Osteocyte (in vitro differentiated cells): Measurements from ENCODE around the gene VDAC2. TPM values are rescaled to one million over a fixed set of nuclear protein-coding genes. Genes with fewer than 3 reads are reported as not detected.
"Not testable (repeated sequence)": the region's sequence is repeated elsewhere in the genome, so short reads cannot be mapped to it uniquely, and the experiment has no call there.

Experiments used
- DNase-seq: peaks from one replicate; pipeline ENCODE4 v3.0.0; 2021; ENCODE audit warnings: mixed read lengths; ENCODE audit not compliant: unreplicated experiment; ENCODE audit errors: extremely low spot score
- H3K27ac Mint-ChIP-seq: one replicate; pipeline ENCODE4 v1.8.0; 2021; ENCODE audit warnings: mild to moderate bottlenecking, mixed read lengths; ENCODE audit not compliant: unreplicated experiment
- H3K27me3 Mint-ChIP-seq: one replicate; pipeline ENCODE4 v1.8.0; 2021; ENCODE audit warnings: mixed read lengths; ENCODE audit not compliant: unreplicated experiment
- H3K36me3 Mint-ChIP-seq: one replicate; pipeline ENCODE4 v1.8.0; 2021; ENCODE audit warnings: mixed read lengths; ENCODE audit not compliant: unreplicated experiment
- H3K4me1 Mint-ChIP-seq: one replicate; pipeline ENCODE4 v1.8.0; 2021; ENCODE audit warnings: mixed read lengths; ENCODE audit not compliant: unreplicated experiment
- H3K4me3 Mint-ChIP-seq: one replicate; pipeline ENCODE4 v1.8.0; 2021; ENCODE audit warnings: mild to moderate bottlenecking, moderate library complexity, mixed read lengths; ENCODE audit not compliant: unreplicated experiment
- H3K9me3 Mint-ChIP-seq: one replicate; pipeline ENCODE4 v1.8.0; 2021; ENCODE audit warnings: mixed read lengths; ENCODE audit not compliant: unreplicated experiment
- total RNA-seq: library from RNA; stranded (reverse); gene quantifications from 2 replicates; pipeline ENCODE4 v1.2.1, GENCODE V29; 2021
- TF ChIP-seq, protein P1 (sequence below): fragments of 200-600 bp; sonication (generic); IDR thresholded peaks from 2 replicates; pipeline ENCODE4 v1.5.0; 2021; ENCODE audit warnings: antibody characterized with exemption, mild to moderate bottlenecking, moderate library complexity

Gene VDAC2
- total RNA-seq, 1 donor from 2014 or later: 130 TPM

- H3K9me3 Mint-ChIP-seq: no peaks in the 10 kb centered on the region
- peaks cover 8% of the 10 kb centered on the region for H3K4me1 Mint-ChIP-seq
- H3K27me3 Mint-ChIP-seq: no peaks in the 10 kb centered on the region
- TF ChIP-seq, protein P1, sequence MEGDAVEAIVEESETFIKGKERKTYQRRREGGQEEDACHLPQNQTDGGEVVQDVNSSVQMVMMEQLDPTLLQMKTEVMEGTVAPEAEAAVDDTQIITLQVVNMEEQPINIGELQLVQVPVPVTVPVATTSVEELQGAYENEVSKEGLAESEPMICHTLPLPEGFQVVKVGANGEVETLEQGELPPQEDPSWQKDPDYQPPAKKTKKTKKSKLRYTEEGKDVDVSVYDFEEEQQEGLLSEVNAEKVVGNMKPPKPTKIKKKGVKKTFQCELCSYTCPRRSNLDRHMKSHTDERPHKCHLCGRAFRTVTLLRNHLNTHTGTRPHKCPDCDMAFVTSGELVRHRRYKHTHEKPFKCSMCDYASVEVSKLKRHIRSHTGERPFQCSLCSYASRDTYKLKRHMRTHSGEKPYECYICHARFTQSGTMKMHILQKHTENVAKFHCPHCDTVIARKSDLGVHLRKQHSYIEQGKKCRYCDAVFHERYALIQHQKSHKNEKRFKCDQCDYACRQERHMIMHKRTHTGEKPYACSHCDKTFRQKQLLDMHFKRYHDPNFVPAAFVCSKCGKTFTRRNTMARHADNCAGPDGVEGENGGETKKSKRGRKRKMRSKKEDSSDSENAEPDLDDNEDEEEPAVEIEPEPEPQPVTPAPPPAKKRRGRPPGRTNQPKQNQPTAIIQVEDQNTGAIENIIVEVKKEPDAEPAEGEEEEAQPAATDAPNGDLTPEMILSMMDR: no peak
- DNase-seq: no peak
- H3K27ac Mint-ChIP-seq: no peak overlapping the region
- H3K4me3 Mint-ChIP-seq: no peak overlapping the region
- H3K36me3 Mint-ChIP-seq: no peaks in the 10 kb centered on the region
These were observed 21.1 kb upstream of the VDAC2 start for GRCh38 chr10:75189266-75190096.

- H3K4me3 Mint-ChIP-seq: no peak overlapping the region
- H3K27ac Mint-ChIP-seq: peak overlapping the region; percentile 74
- TF ChIP-seq, protein P1: no peak
- peaks cover 8% of the 10 kb centered on the region for H3K4me1 Mint-ChIP-seq
- H3K9me3 Mint-ChIP-seq: no peaks in the 10 kb centered on the region
- DNase-seq: no peak
- no peaks in the 10 kb centered on the region for H3K27me3 Mint-ChIP-seq
- no peaks in the 10 kb centered on the region for H3K36me3 Mint-ChIP-seq
These were observed 18.6 kb upstream of the VDAC2 start for GRCh38 chr10:75191821-75192568.

DNA sequence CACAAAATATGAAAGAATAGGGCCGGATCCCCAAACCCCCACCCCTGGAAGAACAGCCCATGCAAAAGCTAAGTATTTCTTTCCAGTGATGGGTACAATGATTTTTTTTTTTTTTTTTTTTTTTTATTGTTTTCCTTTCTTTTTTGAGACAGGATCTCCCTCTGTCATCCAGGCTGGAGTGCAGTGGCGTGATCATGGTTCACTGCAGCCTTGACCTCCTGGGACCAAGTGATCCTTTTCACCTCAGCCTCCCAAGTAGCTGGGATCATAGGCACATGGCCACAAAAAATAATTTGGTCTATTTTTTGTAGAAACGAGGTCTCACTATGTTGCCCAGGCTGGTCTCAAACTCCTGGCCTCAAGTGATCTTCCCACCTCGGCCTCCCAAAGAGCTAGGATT, 16.0 kb upstream of the VDAC2 start:
- not testable (repeated sequence) for H3K4me3 Mint-ChIP-seq, H3K27me3 Mint-ChIP-seq, H3K9me3 Mint-ChIP-seq, H3K27ac Mint-ChIP-seq, DNase-seq, H3K4me1 Mint-ChIP-seq, H3K36me3 Mint-ChIP-seq

DNA sequence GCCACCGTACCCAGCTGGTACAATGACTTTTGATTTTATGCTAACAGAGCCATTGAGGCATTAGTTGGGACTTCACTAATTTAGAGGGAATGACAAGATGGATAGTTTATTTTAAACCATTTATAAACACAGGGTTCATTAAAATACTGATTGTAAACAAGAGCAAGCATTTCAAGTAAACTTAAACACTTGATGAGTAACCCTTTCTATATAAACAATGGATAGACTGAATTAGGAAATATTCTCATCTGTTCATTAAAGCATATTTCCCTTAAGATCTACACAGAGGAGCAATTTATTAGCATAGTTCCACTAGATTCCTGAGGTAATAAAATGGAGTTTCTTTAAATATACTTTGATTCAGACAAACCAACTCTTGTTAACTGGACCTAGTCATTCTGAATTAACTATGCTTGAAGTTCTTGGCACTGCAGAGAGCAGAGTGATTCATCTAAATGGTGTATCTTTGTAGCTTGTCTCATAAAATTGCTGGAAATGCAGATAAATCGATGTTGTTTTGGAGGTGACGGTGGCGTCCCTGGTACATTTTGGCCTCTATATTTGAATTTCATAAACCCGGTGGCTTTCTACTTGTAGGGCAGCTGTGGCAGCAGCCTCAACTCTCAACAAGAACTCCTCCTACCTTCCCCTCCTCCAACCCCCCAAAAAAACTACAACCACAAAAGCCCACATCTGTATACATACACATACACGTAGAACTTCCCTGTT, 15.4 kb upstream of the VDAC2 start:
- H3K4me3 Mint-ChIP-seq: no peak overlapping the region
- H3K27me3 Mint-ChIP-seq: no peaks in the 10 kb centered on the region
- H3K36me3 Mint-ChIP-seq: no peaks in the 10 kb centered on the region
- TF ChIP-seq, protein P1: no peak
- peaks cover 8% of the 10 kb centered on the region for H3K4me1 Mint-ChIP-seq
- no peak for DNase-seq
- H3K9me3 Mint-ChIP-seq: no peaks in the 10 kb centered on the region
- no peak overlapping the region for H3K27ac Mint-ChIP-seq

DNA sequence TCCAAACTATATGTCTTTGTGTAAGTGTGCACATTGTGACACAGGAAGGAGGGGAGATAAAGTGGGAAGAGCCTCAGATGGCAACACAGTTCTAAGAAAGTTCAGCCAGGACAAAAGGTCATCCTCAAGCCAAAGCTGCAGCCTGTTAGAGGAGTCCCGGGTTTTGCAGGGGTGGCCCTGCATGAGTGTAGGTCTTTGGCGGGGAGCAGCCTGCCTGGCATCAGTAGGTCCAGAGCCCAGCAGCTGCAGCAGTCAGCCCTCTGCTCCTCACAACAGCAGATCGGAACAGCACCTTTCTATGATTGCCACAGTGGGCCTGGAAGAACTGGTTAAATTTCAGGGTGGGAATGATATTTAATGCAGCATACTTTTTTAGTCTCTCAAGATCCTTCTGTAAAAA, 13.5 kb upstream of the VDAC2 start:
- H3K9me3 Mint-ChIP-seq: no peaks in the 10 kb centered on the region
- H3K4me1 Mint-ChIP-seq: peaks cover 2% of the 10 kb centered on the region
- TF ChIP-seq, protein P1: no peak
- H3K4me3 Mint-ChIP-seq: no peak overlapping the region
- H3K27me3 Mint-ChIP-seq: no peaks in the 10 kb centered on the region
- DNase-seq: no peak
- no peaks in the 10 kb centered on the region for H3K36me3 Mint-ChIP-seq
- H3K27ac Mint-ChIP-seq: no peak overlapping the region
